Measurements from ENCODE around the gene ABCD1. TPM values are rescaled to one million over a fixed set of nuclear protein-coding genes. Genes with fewer than 3 reads are reported as not detected.
"Not testable (repeated sequence)": the region's sequence is repeated elsewhere in the genome, so short reads cannot be mapped to it uniquely, and the experiment has no call there.

Gene ABCD1
- polyA plus RNA-seq, 1 donor from 2014 or later = 3.6 TPM

DNA sequence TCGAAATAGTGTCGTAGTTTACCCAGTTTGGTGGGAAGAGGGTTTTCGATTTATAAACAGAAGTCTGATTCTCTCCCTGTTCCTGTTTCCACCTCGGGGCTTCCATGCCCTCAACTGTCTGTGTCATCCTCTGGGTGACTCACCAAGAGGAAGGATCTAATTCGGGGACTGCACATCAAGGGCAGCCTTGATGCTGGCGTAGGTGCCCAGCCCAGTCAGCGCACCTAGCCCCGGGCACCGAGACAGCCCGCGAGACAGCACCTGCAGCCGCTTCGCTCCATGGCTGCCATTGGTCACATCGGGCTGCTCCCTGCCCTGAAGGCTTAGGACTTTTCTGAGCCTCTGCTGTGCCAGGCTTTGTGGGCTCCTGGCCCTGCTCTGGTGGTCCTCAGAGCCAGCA is 7.7 kb downstream of the ABCD1 start:
- peaks cover 15 to 20% (median 20%) of the 10 kb centered on the region in 3 donors for H3K4me1 Mint-ChIP-seq
- H3K27me3 Mint-ChIP-seq = no peaks in the 10 kb centered on the region
- H3K4me3 Mint-ChIP-seq = no peak overlapping the region
- H3K9me3 Mint-ChIP-seq = peaks cover 0 to 9% (median 3%) of the 10 kb centered on the region in 3 donors
- peak overlapping the region in 1 of 3 donors; percentile 71 for H3K27ac Mint-ChIP-seq
- no peaks in the 10 kb centered on the region for H3K36me3 Mint-ChIP-seq

DNA sequence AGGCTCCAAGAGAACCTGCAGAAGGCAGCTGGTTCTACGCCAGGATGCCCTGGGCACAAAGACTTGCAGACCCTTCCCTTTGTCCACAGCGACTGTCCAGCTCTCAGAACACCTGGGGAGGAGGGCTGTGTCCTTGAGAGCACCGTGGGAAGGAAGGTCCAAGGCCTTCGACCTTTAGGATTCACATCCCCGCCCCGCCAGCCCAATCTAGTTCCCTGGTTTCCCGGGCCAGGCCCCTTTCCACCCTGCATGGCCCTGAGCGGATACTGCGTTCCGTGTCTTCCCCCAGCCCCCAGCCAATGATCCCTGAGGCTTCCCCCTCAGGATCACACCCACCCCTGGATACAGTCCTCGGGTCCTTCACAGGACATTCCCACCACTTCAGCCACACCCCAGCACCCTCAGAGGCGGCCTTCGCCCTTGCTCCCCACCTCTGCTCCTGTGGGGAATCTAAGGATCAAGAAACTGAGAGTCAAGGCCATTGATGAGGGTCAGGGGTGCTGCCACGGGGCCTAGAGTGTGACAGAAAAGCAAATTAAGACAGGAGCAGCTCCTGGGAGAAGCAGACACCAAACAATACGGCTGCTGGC is 9.1 kb downstream of the ABCD1 start:
- no peaks in the 10 kb centered on the region for H3K36me3 Mint-ChIP-seq
- peaks cover 0 to 9% (median 3%) of the 10 kb centered on the region in 3 donors for H3K9me3 Mint-ChIP-seq
- no peak overlapping the region for H3K4me3 Mint-ChIP-seq
- H3K27me3 Mint-ChIP-seq = no peaks in the 10 kb centered on the region
- peaks cover 11 to 20% (median 17%) of the 10 kb centered on the region in 3 donors for H3K4me1 Mint-ChIP-seq
- no peak overlapping the region for H3K27ac Mint-ChIP-seq

DNA sequence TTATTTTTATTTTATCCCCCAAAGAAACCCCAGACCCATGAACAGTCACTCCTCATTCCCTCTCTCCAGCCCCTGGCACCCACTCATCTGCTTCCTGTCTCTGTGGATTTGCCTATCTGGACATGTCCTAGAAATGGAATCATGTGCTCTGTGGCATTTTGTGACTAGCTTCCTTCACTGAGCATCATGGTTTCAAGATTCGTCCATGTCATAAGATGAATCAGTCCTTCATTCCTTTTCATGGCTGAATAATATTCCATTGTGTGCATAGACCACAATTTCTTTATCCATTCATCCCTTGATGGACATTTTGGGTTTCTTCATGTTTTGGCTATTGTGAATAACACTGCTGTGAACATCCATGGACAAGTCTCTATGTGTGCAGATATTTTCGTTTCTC is 10.2 kb downstream of the ABCD1 start:
- peak overlapping the region in 1 of 4 donors; percentile 0 for H3K4me3 Mint-ChIP-seq
- no peaks in the 10 kb centered on the region for H3K36me3 Mint-ChIP-seq
- H3K4me1 Mint-ChIP-seq = peaks cover 8 to 20% (median 17%) of the 10 kb centered on the region in 3 donors
- H3K9me3 Mint-ChIP-seq = peaks cover 0 to 9% (median 3%) of the 10 kb centered on the region in 3 donors
- H3K27me3 Mint-ChIP-seq = no peaks in the 10 kb centered on the region
- H3K27ac Mint-ChIP-seq = no peak overlapping the region

DNA sequence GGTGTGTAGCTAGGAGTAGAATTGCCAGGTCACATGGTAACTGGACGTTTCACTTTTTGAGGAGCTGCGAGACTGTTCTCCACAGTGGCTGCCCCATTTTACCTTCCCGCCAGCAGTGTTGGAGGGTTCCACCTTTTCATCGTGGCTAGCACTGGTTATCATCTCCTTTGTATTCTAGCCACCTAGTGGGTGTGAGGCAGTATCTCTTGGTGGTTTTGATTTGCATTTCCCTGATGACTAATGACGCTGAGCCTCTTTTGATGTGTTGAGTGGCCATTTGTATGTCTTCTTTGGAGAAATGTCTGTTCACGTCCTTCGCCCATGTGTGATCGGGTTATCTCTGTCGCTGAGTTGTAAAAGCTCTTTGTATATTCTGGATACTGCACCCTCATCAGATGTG is 10.6 kb downstream of the ABCD1 start:
- Mint-ChIP-seq H3K9me3 (peaks cover 0 to 9% (median 3%) of the 10 kb centered on the region in 3 donors), H3K27me3 (no peaks in the 10 kb centered on the region), H3K4me1 (peaks cover 8 to 20% (median 17%) of the 10 kb centered on the region in 3 donors), H3K36me3 (no peaks in the 10 kb centered on the region), H3K27ac (peak overlapping the region in 1 of 3 donors; percentile 13), H3K4me3 (peak overlapping the region in 1 of 4 donors; percentile 0)

DNA sequence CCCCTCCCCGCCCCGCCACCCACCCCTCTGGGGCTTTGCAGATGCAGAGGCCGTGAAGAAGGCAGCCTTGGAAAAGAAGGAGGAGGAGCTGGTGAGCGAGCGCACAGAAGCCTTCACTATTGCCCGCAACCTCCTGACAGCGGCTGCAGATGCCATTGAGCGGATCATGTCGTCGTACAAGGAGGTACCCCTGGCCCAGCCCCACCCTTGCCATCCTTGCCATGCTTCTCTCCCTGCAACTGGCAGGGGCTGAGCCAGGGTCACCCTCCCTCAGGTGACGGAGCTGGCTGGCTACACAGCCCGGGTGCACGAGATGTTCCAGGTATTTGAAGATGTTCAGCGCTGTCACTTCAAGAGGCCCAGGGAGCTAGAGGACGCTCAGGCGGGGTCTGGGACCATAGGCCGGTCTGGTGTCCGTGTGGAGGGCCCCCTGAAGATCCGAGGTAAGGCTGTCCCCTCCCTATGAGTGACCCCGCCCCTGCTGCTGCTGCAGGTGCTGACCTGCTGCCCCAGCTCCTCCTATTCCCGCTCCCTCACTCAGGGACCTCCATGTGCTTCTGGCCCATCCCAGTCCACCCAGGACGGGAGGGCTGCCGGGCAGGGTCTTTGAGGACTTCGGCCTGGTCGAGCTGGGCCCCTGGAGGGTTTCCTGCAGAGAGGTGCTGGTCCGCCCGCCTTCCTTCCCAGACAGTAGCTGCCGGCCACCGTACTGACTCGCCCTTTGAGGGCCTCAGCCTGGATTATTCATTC is 11.6 kb downstream of the ABCD1 start:
- Mint-ChIP-seq H3K9me3 (peaks cover 0 to 8% (median 3%) of the 10 kb centered on the region in 3 donors), H3K27ac (peak overlapping the region in 1 of 3 donors; percentile 62), H3K27me3 (no peaks in the 10 kb centered on the region), H3K36me3 (no peaks in the 10 kb centered on the region), H3K4me3 (peak overlapping the region in 1 of 4 donors; percentile 46), H3K4me1 (peaks cover 11 to 18% (median 13%) of the 10 kb centered on the region in 3 donors)

DNA sequence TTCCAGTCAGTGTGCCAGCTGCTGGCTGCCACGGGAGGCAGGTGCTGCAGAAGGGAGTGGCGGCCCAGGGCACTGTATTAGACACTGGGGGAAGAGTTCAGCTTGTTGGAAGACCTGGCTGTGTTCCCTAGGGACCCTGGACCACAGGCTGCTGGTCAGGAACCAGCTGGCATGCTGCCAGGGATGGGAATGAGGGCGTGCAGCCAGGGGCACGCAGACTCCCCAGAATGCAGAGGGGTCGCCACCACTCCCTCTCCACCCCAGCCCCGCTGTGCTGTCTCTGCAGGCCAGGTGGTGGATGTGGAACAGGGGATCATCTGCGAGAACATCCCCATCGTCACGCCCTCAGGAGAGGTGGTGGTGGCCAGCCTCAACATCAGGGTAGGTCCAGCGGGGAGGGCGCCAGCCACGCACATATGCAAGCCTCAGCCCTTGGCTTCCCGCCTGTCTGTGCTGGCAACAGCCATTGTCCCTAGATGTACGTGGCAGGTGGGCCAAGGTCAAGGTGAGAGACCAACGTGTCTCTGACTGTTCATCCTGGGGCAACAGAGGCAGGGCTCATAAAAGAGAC is 12.3 kb downstream of the ABCD1 start:
- peaks cover 0 to under 1% (median 0%) of the 10 kb centered on the region in 3 donors for H3K9me3 Mint-ChIP-seq
- no peaks in the 10 kb centered on the region for H3K27me3 Mint-ChIP-seq
- H3K36me3 Mint-ChIP-seq = no peaks in the 10 kb centered on the region
- H3K27ac Mint-ChIP-seq = no peak overlapping the region
- peaks cover 10 to 12% (median 11%) of the 10 kb centered on the region in 3 donors for H3K4me1 Mint-ChIP-seq
- H3K4me3 Mint-ChIP-seq = no peak overlapping the region

DNA sequence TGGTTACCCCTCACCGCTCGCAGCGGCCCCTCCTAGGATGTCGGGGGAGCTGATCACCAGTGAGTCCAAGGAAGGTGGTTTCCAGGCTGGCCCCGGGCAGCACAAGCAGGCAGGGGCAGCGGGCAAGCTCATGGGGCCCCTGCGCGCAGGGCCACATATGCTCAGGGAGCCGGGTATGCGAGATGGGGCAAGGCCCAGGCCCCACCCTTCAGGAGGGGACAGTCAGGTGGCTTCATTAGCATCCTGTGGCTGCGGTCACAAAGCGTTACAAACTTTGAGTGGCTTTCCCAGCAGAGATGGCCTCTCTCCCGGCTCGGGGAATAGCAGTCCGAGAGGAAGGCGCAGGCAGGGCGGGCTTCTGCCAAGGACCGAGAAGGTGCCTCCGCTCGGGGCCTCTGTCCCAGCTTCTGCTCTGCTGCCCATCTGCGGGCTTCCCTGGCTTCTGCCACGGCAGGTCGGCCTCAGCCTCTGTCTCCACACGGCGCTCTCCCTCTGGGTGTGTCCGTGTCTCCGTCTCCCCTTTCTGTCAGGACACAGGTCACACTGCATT is 13.5 kb downstream of the ABCD1 start:
- H3K4me3 Mint-ChIP-seq = no peak overlapping the region
- no peaks in the 10 kb centered on the region for H3K9me3 Mint-ChIP-seq
- no peak overlapping the region for H3K27ac Mint-ChIP-seq
- no peaks in the 10 kb centered on the region for H3K27me3 Mint-ChIP-seq
- no peaks in the 10 kb centered on the region for H3K36me3 Mint-ChIP-seq
- peaks cover 10 to 17% (median 11%) of the 10 kb centered on the region in 3 donors for H3K4me1 Mint-ChIP-seq

DNA sequence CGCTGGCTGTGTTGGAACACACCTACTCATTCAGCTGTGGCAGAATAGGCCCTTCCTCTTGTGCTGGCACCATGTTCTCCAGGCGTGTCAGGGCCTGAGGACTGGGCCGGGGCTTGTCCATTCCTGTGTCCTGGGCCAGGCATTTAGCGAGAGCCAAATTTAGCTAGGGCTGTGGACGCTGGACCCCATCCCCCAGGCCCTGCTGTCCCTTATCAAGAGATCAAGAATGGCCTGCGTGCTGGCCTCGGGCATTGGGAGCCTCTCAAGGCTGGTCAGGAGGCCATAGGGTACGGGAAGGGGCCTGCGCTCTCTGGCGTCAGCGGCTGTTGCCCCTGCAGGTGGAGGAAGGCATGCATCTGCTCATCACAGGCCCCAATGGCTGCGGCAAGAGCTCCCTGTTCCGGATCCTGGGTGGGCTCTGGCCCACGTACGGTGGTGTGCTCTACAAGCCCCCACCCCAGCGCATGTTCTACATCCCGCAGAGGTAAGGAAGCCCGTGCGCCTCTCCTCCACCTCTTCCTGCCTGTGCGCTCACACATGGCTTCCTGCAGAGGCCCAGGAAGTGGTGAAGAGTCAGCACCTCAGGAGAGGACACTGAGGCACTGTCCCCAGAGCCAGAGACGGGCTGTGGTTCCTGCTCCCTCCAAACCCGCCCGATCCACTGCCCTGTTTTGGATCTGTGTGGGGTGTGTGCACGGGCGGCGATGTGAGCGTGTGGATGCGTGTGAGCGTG is 15.3 kb downstream of the ABCD1 start:
- no peaks in the 10 kb centered on the region for H3K36me3 Mint-ChIP-seq
- peaks cover 3% of the 10 kb centered on the region for H3K27me3 Mint-ChIP-seq
- no peaks in the 10 kb centered on the region for H3K9me3 Mint-ChIP-seq
- H3K4me1 Mint-ChIP-seq = peaks cover 8 to 18% (median 15%) of the 10 kb centered on the region in 3 donors
- no peak overlapping the region for H3K27ac Mint-ChIP-seq
- H3K4me3 Mint-ChIP-seq = peak overlapping the region in 1 of 4 donors; percentile 72

DNA sequence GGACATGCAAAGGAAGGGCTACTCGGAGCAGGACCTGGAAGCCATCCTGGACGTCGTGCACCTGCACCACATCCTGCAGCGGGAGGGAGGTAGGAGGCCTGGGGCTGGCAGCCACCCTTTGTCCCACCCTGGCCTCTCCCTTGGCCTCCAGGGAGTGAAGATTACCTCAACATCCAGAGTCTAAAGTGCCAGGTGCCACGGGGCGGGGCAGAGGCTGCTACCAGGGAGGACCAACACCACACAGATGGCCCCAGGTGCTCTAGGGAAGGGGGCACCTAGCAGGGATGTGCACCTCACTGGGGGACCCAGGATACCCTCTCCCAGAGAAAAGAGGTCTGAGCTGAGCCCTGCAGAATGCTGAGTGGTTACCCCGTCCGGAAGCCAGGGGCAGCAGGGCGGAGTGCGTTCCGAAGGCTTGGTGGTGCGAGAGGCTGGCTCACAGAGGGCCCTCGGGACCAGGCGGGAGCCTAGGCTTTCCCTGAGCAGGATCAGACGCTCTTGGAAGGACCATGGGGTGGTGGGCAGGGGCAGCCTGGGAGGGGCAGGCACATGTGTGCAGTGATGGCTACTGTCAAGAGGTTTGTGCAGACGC is 16.1 kb downstream of the ABCD1 start:
- peak overlapping the region in 1 of 3 donors; percentile 63 for H3K27ac Mint-ChIP-seq

DNA sequence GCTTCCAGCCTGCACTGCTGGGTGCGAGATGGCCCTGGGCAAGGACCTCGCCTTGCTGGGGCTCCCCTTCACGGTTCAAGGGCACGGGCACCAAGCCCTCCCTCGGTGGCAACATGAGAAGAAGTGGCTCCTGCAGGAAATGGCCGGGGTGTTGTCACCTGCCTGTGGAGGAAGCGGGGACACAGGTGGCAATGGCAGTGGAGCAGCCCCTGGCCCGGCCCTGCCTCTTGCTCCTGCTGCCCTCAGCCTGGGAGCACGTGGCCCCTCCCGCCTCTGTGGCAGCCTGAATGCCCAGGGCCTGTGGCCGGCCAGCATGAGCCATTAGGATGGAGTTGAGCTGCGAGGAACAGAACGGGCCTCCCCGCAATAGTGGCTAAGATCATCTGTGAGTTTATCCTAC is 16.8 kb downstream of the ABCD1 start:
- Mint-ChIP-seq H3K36me3 (no peaks in the 10 kb centered on the region), H3K27me3 (peaks cover 4% of the 10 kb centered on the region), H3K4me3 (peak overlapping the region in 1 of 4 donors; percentile 12), H3K27ac (no peak overlapping the region), H3K4me1 (peaks cover 3 to 15% (median 12%) of the 10 kb centered on the region in 3 donors), H3K9me3 (no peaks in the 10 kb centered on the region)

More for the DNA sequence above, 16.1 kb downstream of the ABCD1 start:
- Mint-ChIP-seq H3K4me1 (peaks cover 3 to 15% (median 12%) of the 10 kb centered on the region in 3 donors), H3K4me3 (peak overlapping the region in 1 of 4 donors; percentile 72), H3K36me3 (no peaks in the 10 kb centered on the region), H3K9me3 (no peaks in the 10 kb centered on the region), H3K27me3 (peaks cover 3% of the 10 kb centered on the region)

DNA sequence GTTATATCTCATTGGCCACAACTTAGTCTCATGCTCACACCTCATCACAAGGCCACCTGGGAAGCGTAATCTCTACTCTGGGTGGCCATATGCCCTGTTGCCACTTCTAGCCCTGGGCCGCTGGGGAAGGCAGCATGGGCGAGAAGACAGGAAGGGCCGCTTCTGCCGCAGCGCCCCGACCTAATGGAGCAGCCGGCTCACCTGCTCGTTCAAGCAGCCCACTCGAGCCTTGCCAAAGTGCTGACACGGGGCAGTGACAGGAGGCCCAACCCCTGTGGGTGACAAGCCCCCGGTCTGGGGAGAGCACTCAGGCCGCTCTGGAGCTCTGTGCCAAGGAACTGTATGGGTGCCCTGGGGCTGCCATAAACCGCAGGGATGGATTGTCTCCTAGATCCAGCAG is 17.5 kb downstream of the ABCD1 start:
- H3K9me3 Mint-ChIP-seq, H3K36me3 Mint-ChIP-seq, H3K27me3 Mint-ChIP-seq: not testable (repeated sequence)
- H3K4me1 Mint-ChIP-seq = peaks cover 3 to 15% (median 12%) of the 10 kb centered on the region in 3 donors
- peak overlapping the region in 1 of 3 donors; percentile 67 for H3K27ac Mint-ChIP-seq
- peak overlapping the region in 2 of 4 donors; percentile 9 to 27 for H3K4me3 Mint-ChIP-seq

DNA sequence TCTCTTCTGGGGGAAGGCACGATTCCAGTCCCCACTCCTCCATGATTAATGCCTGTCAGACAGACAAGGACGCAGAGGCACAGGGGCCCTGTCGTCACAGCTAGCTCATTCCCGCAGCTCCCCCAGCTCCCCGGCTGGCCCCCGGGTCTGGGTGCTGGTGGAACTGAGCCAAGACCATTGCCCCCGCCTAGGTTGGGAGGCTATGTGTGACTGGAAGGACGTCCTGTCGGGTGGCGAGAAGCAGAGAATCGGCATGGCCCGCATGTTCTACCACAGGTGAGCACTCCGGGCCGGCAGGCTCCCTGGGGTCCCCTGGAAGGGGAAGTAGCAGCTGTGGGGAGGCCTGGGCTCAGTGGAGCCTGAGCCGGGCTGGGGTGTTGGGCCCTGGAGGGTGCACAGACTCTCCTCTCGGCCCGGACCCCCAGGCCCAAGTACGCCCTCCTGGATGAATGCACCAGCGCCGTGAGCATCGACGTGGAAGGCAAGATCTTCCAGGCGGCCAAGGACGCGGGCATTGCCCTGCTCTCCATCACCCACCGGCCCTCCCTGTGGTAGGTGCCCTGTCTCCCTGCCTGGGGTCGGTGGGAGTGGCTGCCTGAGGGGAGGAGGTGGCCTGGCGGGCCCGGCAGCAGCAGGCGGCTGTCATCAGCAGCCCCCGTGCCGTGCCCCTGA is 18.3 kb downstream of the ABCD1 start:
- Mint-ChIP-seq H3K4me1 (peaks cover 3 to 15% (median 13%) of the 10 kb centered on the region in 3 donors), H3K27ac (peak overlapping the region in 1 of 3 donors; percentile 67), H3K4me3 (peak overlapping the region in 1 of 4 donors; percentile 52)
- H3K27me3 Mint-ChIP-seq, H3K9me3 Mint-ChIP-seq, H3K36me3 Mint-ChIP-seq: not testable (repeated sequence)

DNA sequence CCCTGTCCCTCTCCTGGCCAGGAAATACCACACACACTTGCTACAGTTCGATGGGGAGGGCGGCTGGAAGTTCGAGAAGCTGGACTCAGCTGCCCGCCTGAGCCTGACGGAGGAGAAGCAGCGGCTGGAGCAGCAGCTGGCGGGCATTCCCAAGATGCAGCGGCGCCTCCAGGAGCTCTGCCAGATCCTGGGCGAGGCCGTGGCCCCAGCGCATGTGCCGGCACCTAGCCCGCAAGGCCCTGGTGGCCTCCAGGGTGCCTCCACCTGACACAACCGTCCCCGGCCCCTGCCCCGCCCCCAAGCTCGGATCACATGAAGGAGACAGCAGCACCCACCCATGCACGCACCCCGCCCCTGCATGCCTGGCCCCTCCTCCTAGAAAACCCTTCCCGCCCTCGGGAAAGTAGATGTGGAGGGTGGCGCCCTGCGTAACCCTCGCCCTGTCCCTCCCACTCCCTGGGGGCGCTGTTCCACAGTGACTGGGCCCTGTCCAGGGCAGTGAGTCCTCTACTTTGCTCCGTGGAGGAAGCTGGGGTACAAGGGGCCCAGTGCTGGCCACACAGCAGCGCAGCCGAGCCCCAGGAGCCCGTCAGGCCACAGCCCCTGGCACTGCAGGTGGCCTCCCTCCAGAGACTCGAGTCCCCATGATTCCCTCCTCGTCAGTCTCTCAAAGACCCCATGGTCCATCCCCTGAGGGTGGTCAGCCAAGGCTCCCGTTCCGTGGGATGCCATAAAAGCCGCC is 19.0 kb downstream of the ABCD1 start:
- H3K36me3 Mint-ChIP-seq, H3K27ac Mint-ChIP-seq, H3K4me3 Mint-ChIP-seq, H3K27me3 Mint-ChIP-seq, H3K9me3 Mint-ChIP-seq: not testable (repeated sequence)
- peaks cover 3 to 15% (median 13%) of the 10 kb centered on the region in 3 donors for H3K4me1 Mint-ChIP-seq
